CD14-positive monocyte (primary cell): ENCODE measurements around the gene MTX1. TPM values are rescaled to one million over a fixed set of nuclear protein-coding genes. Genes with fewer than 3 reads are reported as not detected.
"Not testable (repeated sequence)": the region's sequence is repeated elsewhere in the genome, so short reads cannot be mapped to it uniquely, and the experiment has no call there.

Experiments
- DNase-seq, 3 donors: peaks; one replicate each; pipeline ENCODE4 v3.0.0-alpha.2; 2011 to 2022
- H2AFZ ChIP-seq: 2 replicates; pipeline ENCODE4 v1.6.0; 2012; ENCODE audit warnings: mild to moderate bottlenecking, low read depth, low read length, inconsistent platforms; ENCODE audit not compliant: insufficient read depth, poor library complexity, severe bottlenecking
- H3K27ac ChIP-seq, 2 donors: 1 replicate in 1 of 2; 2 replicates in 1 of 2; pipeline ENCODE4 v1.5.1; 2012 to 2013; ENCODE audit warnings: low read length in 2 of 2, control low read depth in 1 of 2, inconsistent platforms in 1 of 2, low read depth in 1 of 2, mild to moderate bottlenecking in 1 of 2
- H3K27me3 ChIP-seq, 2 donors: one replicate each; pipeline versions ENCODE4 v1.6.0 to v1.6.1; 2011 to 2013; ENCODE audit warnings: low read length in 2 of 2; ENCODE audit not compliant: control insufficient read depth in 2 of 2, insufficient read depth in 2 of 2
- H3K36me3 ChIP-seq, 2 donors: replicated peaks in 1 of 2; 1 replicate in 1 of 2; 2 replicates in 1 of 2; pipeline versions ENCODE4 v1.5.1 to v1.6.1; 2012 to 2013; ENCODE audit warnings: low read length in 2 of 2, control low read depth in 1 of 2, inconsistent platforms in 1 of 2, mild to moderate bottlenecking in 1 of 2; ENCODE audit not compliant: insufficient read depth in 2 of 2, control insufficient read depth in 1 of 2
- H3K4me1 ChIP-seq, 2 donors: 1 replicate in 1 of 2; 2 replicates in 1 of 2; pipeline versions ENCODE4 v1.5.1 to v1.6.1; 2012 to 2013; ENCODE audit warnings: low read length in 2 of 2, control low read depth in 1 of 2, inconsistent platforms in 1 of 2, mild to moderate bottlenecking in 1 of 2, moderate library complexity in 1 of 2; ENCODE audit not compliant: insufficient read depth in 2 of 2, control insufficient read depth in 1 of 2
- H3K4me2 ChIP-seq: replicated peaks from 2 replicates; pipeline ENCODE3; 2012; ENCODE audit warnings: low read length, moderate library complexity, mild to moderate bottlenecking; ENCODE audit not compliant: poor library complexity, severe bottlenecking; ENCODE audit errors: extremely low read depth
- H3K4me3 ChIP-seq, 3 experiments: fragments of 200-600 bp in 1 of 3; sonication (generic) in 1 of 3; replicated peaks in 1 of 3; 1 replicate in 2 of 3; 2 replicates in 1 of 3; pipeline ENCODE4 v1.5.1; 2011 to 2013; ENCODE audit warnings: low read length in 3 of 3, mild to moderate bottlenecking in 3 of 3, control low read depth in 2 of 3, low read depth in 2 of 3, inconsistent platforms in 1 of 3, moderate library complexity in 1 of 3
- H3K79me2 ChIP-seq: 2 replicates; pipeline ENCODE4 v1.6.0; 2012; ENCODE audit warnings: mild to moderate bottlenecking, control low read depth, inconsistent platforms, low read length, moderate library complexity; ENCODE audit not compliant: insufficient read depth
- H3K9ac ChIP-seq: 2 replicates; pipeline ENCODE4 v1.6.0; 2017; ENCODE audit warnings: low read length, mild to moderate bottlenecking; ENCODE audit not compliant: insufficient read depth, poor library complexity, severe bottlenecking
- H3K9me3 ChIP-seq, 2 donors: replicated peaks in 1 of 2; 1 replicate in 1 of 2; 2 replicates in 1 of 2; pipeline versions ENCODE4 v1.5.1 to v1.6.1; 2012 to 2013; ENCODE audit warnings: low read length in 2 of 2, control low read depth in 1 of 2; ENCODE audit not compliant: control insufficient read depth in 1 of 2, insufficient read depth in 1 of 2
- H4K20me1 ChIP-seq: 2 replicates; pipeline ENCODE4 v1.6.0; 2012; ENCODE audit warnings: mild to moderate bottlenecking, low read length, control low read depth, moderate library complexity; ENCODE audit not compliant: insufficient read depth
- H3K27ac Mint-ChIP-seq, 7 donors: one replicate each; pipeline ENCODE4 v1.8.0; 2020; ENCODE audit warnings: mild to moderate bottlenecking in 7 of 7, mixed read lengths in 7 of 7, moderate library complexity in 6 of 7, inconsistent platforms in 2 of 7
- H3K27me3 Mint-ChIP-seq, 3 donors: one replicate each; pipeline ENCODE4 v1.8.0; 2021 to 2022; ENCODE audit warnings: low read depth in 3 of 3, mild to moderate bottlenecking in 3 of 3, mixed read lengths in 3 of 3, moderate library complexity in 3 of 3, inconsistent platforms in 1 of 3
- H3K36me3 Mint-ChIP-seq, 2 donors: one replicate each; pipeline ENCODE4 v1.8.0; 2020; ENCODE audit warnings: mixed read lengths in 2 of 2, inconsistent platforms in 1 of 2, mild to moderate bottlenecking in 1 of 2
- H3K4me1 Mint-ChIP-seq: one replicate; pipeline ENCODE4 v1.8.0; 2020; ENCODE audit warnings: mild to moderate bottlenecking, mixed read lengths
- H3K4me3 Mint-ChIP-seq, 2 donors: one replicate each; pipeline ENCODE4 v1.8.0; 2020; ENCODE audit warnings: mild to moderate bottlenecking in 2 of 2, mixed read lengths in 2 of 2, moderate library complexity in 1 of 2
- H3K9me3 Mint-ChIP-seq, 7 donors: one replicate each; pipeline ENCODE4 v1.8.0; 2020 to 2022; ENCODE audit warnings: mixed read lengths in 7 of 7, mild to moderate bottlenecking in 6 of 7, moderate library complexity in 6 of 7, inconsistent platforms in 2 of 7
- CTCF ChIP-seq: fragments of 200-600 bp; IDR thresholded peaks from one replicate; pipeline ENCODE4 v1.8.0; 2022; ENCODE audit warnings: antibody characterized with exemption, mild to moderate bottlenecking
- WGBS: methylation state at CpG from one replicate; pipeline ENCODE4 v1.1.5; 2013; ENCODE audit warnings: missing lambda C conversion rate; ENCODE audit not compliant: insufficient coverage; 5-methylcytosine and 5-hydroxymethylcytosine counted together
- intact Hi-C, 2 donors: fragments of 100-400 bp; cut with micrococcal nuclease; formaldehyde crosslinking; loops; one replicate each; pipeline versions ENCODE4 v1.15.0 to v1.15.1; 2023
- polyA plus RNA-seq, 3 donors: library from polyadenylated mRNA; depleted of rRNA in 1 of 3; unstranded in 2 of 3; stranded (reverse) in 1 of 3; fragments of 300-500 nt in 2 of 3; fragments of >200 nt in 1 of 3; fragmentation: Illumina TruSeq in 2 of 3; gene quantifications; 1 replicate in 2 of 3; 2 replicates in 1 of 3; pipeline ENCODE4 v1.2.3, GENCODE V29; 2012 to 2021

MTX1 gene
- polyA plus RNA-seq, 3 donors, result 79.7 to 101 (median 86.0) TPM

DNA sequence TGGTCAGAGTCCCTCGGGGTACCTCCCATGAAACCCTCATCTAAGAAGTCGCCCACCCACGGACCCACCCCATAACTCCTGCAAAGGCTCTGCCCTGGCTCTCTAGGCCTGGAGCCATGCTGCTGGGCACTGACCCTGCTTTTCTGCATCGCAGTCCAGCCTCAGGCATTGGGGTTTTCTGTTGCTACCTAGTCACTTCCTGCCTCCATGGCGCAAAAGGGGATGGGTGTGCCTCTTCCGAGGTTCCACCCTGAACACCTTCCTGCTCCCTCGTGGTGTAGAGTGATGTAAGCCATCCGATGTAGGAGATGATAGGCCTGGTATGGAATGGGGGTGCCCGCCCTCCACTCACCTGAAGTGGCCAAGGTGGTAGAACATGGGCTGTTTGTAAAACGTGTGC, 6.2 kb downstream of the MTX1 start:
- DNase-seq, intact Hi-C loops, H3K36me3 ChIP-seq, H3K4me3 Mint-ChIP-seq, H2AFZ ChIP-seq, H3K27me3 Mint-ChIP-seq, H3K9ac ChIP-seq, H3K9me3 ChIP-seq, H3K4me2 ChIP-seq, H3K9me3 Mint-ChIP-seq, H3K27ac ChIP-seq, H3K4me3 ChIP-seq, H3K27me3 ChIP-seq, H4K20me1 ChIP-seq: not testable (repeated sequence)
- Histone ChIP-seq H3K4me1 (peaks cover 39 to 55% of the 10 kb centered on the region in 2 donors), H3K79me2 (peaks cover 17% of the 10 kb centered on the region)
- Mint-ChIP-seq H3K36me3 (peaks cover 17 to 34% of the 10 kb centered on the region in 2 donors), H3K4me1 (peaks cover 51% of the 10 kb centered on the region), H3K27ac (peak overlapping the region in 6 of 7 donors; percentile 64 to 88 (median 72))
- 75% methylated on average over 1 of the region's 10 CpGs for WGBS

DNA sequence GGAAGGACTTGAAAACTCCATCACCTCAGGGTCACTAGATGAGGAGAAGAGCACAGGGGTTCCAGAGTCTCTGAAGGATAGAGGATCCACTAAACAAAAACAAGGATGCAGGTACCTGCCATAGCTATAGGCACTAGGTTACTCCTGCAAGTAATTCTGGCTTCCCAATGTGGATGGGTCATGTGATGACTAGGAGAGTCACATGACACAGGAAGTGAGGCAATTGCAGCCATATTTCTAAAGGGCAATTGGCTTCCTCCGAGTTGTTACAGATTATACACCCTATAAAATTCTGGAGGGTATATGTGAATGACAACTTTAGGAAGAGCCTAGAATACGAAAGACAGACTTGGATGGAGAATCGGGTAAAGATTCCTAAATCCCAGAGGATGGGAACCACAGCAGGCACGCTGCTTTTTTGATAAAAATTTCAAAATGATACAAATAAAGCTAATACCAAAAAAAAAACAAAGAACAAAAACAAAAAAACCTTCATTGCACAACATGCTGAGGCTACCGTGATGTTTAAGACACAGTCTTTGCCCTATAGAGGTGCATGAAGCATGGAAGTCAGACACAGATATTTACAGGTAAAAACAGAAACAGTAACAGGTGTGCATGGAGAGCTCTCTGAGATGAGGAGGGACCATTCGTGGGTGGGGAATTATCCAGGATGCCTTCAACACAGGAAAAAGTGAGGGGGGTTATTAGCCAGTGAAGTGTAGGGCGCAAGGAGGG, 10.5 kb downstream of the MTX1 start:
- no peaks in the 10 kb centered on the region for H4K20me1 ChIP-seq
- no peak overlapping the region for H3K9ac ChIP-seq
- intact Hi-C loops, result no loop called here
- peak overlapping the region; percentile 19 for H2AFZ ChIP-seq
- WGBS, result 37% methylated on average over 2 of the region's 7 CpGs
- no peaks in the 10 kb centered on the region for H3K79me2 ChIP-seq
- H3K27me3 Mint-ChIP-seq, result peaks cover 0 to 2% (median 0%) of the 10 kb centered on the region in 3 donors
- H3K9me3 ChIP-seq, result no peaks in the 10 kb centered on the region
- H3K4me3 Mint-ChIP-seq, result peak overlapping the region; percentile 55 to 62
- no peaks in the 10 kb centered on the region for H3K36me3 ChIP-seq
- peaks cover 57 to 73% of the 10 kb centered on the region in 2 donors for H3K4me1 ChIP-seq
- peak in 2 of 3 donors; percentile 65 to 74 for DNase-seq
- TF ChIP-seq CTCF, result no peak
- no peaks in the 10 kb centered on the region for H3K9me3 Mint-ChIP-seq
- peaks cover 59% of the 10 kb centered on the region for H3K4me1 Mint-ChIP-seq
- peak overlapping the region in 1 of 3 experiments; percentile 47 for H3K4me3 ChIP-seq
- H3K27ac ChIP-seq, result peak overlapping the region; percentile 83 to 86
- peaks cover 3 to 11% of the 10 kb centered on the region in 2 donors for H3K36me3 Mint-ChIP-seq
- H3K4me2 ChIP-seq, result peak overlapping the region; percentile 35
- peak overlapping the region; percentile 93 to 98 (median 97) for H3K27ac Mint-ChIP-seq
- no peaks in the 10 kb centered on the region for H3K27me3 ChIP-seq
